ENCODE measurements around the gene FER.
"Not testable (repeated sequence)": the region's sequence is repeated elsewhere in the genome, so short reads cannot be mapped to it uniquely, and the experiment has no call there.

FER gene

GRCh38 chr5:109052216-109052615 is 304.5 kb downstream of the FER start:
- not testable (repeated sequence) for DNase-seq

GRCh38 chr5:109053995-109054417 is 306.3 kb downstream of the FER start:
- no peak for DNase-seq

GRCh38 chr5:109060378-109061025 is 312.8 kb downstream of the FER start:
- DNase-seq: no peak

GRCh38 chr5:109062664-109063063 is 315.0 kb downstream of the FER start:
- DNase-seq: no peak

GRCh38 chr5:109063223-109063622 is 315.5 kb downstream of the FER start:
- DNase-seq: no peak

- no peak for DNase-seq
Observed at GRCh38 chr5:109076741-109077140, 329.0 kb downstream of the FER start.

GRCh38 chr5:109078448-109078847 is 330.8 kb downstream of the FER start:
- no peak for DNase-seq

- DNase-seq: no peak
Observed at GRCh38 chr5:109080481-109080880, 332.8 kb downstream of the FER start.

GRCh38 chr5:109080896-109081295 is 333.2 kb downstream of the FER start:
- DNase-seq: no peak

GRCh38 chr5:109083937-109084336 is 336.2 kb downstream of the FER start:
- no peak for DNase-seq

- DNase-seq: no peak
Observed at GRCh38 chr5:109089191-109089590, 341.5 kb downstream of the FER start.

- DNase-seq: no peak
Observed at GRCh38 chr5:109099081-109099480, 351.4 kb downstream of the FER start.

- no peak for DNase-seq
Observed at GRCh38 chr5:109100971-109101370, 353.3 kb downstream of the FER start.

GRCh38 chr5:109102096-109102690 is 354.5 kb downstream of the FER start:
- DNase-seq: no peak

GRCh38 chr5:109105631-109106267 is 358.1 kb downstream of the FER start:
- no peak for DNase-seq

GRCh38 chr5:109111680-109112079 is 364.0 kb downstream of the FER start:
- no peak for DNase-seq

- no peak for DNase-seq
Observed at GRCh38 chr5:109113608-109114007, 365.9 kb downstream of the FER start.

- DNase-seq: no peak
Observed at GRCh38 chr5:109121225-109121624, 373.5 kb downstream of the FER start.

- no peak for DNase-seq
Observed at GRCh38 chr5:109125755-109126429, 378.2 kb downstream of the FER start.

GRCh38 chr5:109126481-109126880 is 378.8 kb downstream of the FER start:
- DNase-seq: no peak

- no peak for DNase-seq
Observed at GRCh38 chr5:109136906-109137305, 389.2 kb downstream of the FER start.

GRCh38 chr5:109141222-109142200 is 393.8 kb downstream of the FER start:
- DNase-seq: peak in 1 of 3 donors; percentile 6

GRCh38 chr5:109143031-109143430 is 395.3 kb downstream of the FER start:
- DNase-seq: no peak

Data from suppressor macrophage treated with lipopolysaccharide for 1 hour (primary cell).